GM23338 (cell line): Measurements from ENCODE around the gene ITPRID2. TPM values are rescaled to one million over a fixed set of nuclear protein-coding genes. Genes with fewer than 3 reads are reported as not detected.

Experiments used
- ATAC-seq: fragments of 200-7000 bp; cut with Tn5 transposase; 3 replicates; pipeline ENCODE4 v1.9.1; 2020
- DNase-seq: peaks from one replicate; pipeline ENCODE4 v3.0.0-alpha.2; 2015; ENCODE audit warnings: low spot score
- H2AFZ ChIP-seq: fragments of 200-600 bp; sonication (generic); 2 replicates; pipeline ENCODE4 v1.8.0; 2016; ENCODE audit warnings: antibody characterized with exemption, mild to moderate bottlenecking, moderate library complexity
- H3F3A ChIP-seq: fragments of 200-600 bp; sonication (generic); replicated peaks from 2 replicates; pipeline ENCODE4 v1.8.0; 2017; ENCODE audit warnings: antibody characterized with exemption, mixed run types, low read depth
- H3K27ac ChIP-seq: fragments of 200-600 bp; sonication (generic); 2 replicates; pipeline ENCODE4 v1.6.1; 2016; ENCODE audit warnings: low read depth
- H3K27me3 ChIP-seq: fragments of 200-600 bp; sonication (generic); 2 replicates; pipeline ENCODE4 v1.8.0; 2016; ENCODE audit warnings: mild to moderate bottlenecking, mixed run types, moderate library complexity; ENCODE audit not compliant: insufficient read depth
- H3K36me3 ChIP-seq: fragments of 200-600 bp; sonication (generic); 2 replicates; pipeline ENCODE4 v1.8.0; 2016; ENCODE audit warnings: mild to moderate bottlenecking; ENCODE audit not compliant: insufficient read depth
- H3K4me1 ChIP-seq: fragments of 200-600 bp; sonication (generic); 2 replicates; pipeline ENCODE4 v1.8.0; 2016; ENCODE audit warnings: mild to moderate bottlenecking, moderate library complexity; ENCODE audit not compliant: insufficient read depth
- H3K4me2 ChIP-seq: fragments of 200-600 bp; sonication (generic); 2 replicates; pipeline ENCODE4 v1.7.1; 2017; ENCODE audit warnings: mixed run types
- H3K4me3 ChIP-seq: fragments of 200-600 bp; sonication (generic); 2 replicates; pipeline ENCODE4 v1.6.1; 2016; ENCODE audit warnings: mixed run types
- H3K79me2 ChIP-seq: fragments of 200-600 bp; sonication (generic); replicated peaks from 2 replicates; pipeline ENCODE4 v1.8.0; 2017; ENCODE audit warnings: mild to moderate bottlenecking; ENCODE audit not compliant: insufficient read depth
- H3K9me2 ChIP-seq: fragments of 200-600 bp; sonication (generic); 2 replicates; pipeline ENCODE4 v1.8.0; 2017; ENCODE audit not compliant: insufficient read depth
- H4K20me1 ChIP-seq: fragments of 200-600 bp; sonication (generic); replicated peaks from 2 replicates; pipeline ENCODE4 v1.8.0; 2017; ENCODE audit warnings: mild to moderate bottlenecking; ENCODE audit not compliant: insufficient read depth
- H3K27ac Mint-ChIP-seq: 2 replicates; pipeline ENCODE4 v1.8.0; 2020; ENCODE audit warnings: inconsistent platforms, mild to moderate bottlenecking, moderate library complexity, mixed read lengths
- H3K27me3 Mint-ChIP-seq: 3 replicates; pipeline ENCODE4 v1.8.0; 2022; ENCODE audit warnings: low read depth, mild to moderate bottlenecking, moderate library complexity, mixed read lengths, inconsistent platforms; ENCODE audit not compliant: insufficient read depth, poor library complexity
- H3K36me3 Mint-ChIP-seq: 3 replicates; pipeline ENCODE4 v1.8.0; 2021; ENCODE audit warnings: low read depth, mild to moderate bottlenecking, inconsistent platforms, moderate library complexity, mixed read lengths
- H3K4me1 Mint-ChIP-seq: 3 replicates; pipeline ENCODE4 v1.8.0; 2020; ENCODE audit warnings: mild to moderate bottlenecking, inconsistent platforms, mixed read lengths
- H3K4me3 Mint-ChIP-seq: 3 replicates; pipeline ENCODE4 v1.8.0; 2021; ENCODE audit warnings: moderate library complexity, mild to moderate bottlenecking, inconsistent platforms, mixed read lengths
- H3K9me3 Mint-ChIP-seq: 3 replicates; pipeline ENCODE4 v1.8.0; 2020; ENCODE audit warnings: moderate library complexity, mild to moderate bottlenecking, inconsistent platforms, mixed read lengths
- CREB1 ChIP-seq: fragments of 250-450 bp; sonication (Bioruptor Pico); IDR thresholded peaks from 2 replicates; pipeline ENCODE4 v1.5.0; 2020; ENCODE audit warnings: low read depth, mild to moderate bottlenecking, moderate library complexity
- EZH2 ChIP-seq: fragments of 200-600 bp; sonication (generic); IDR thresholded peaks from one replicate; pipeline ENCODE4 v1.8.0; 2017; ENCODE audit warnings: antibody characterized with exemption, mild to moderate bottlenecking, low read depth; ENCODE audit not compliant: unreplicated experiment
- EZH2phosphoT487 ChIP-seq: fragments of 200-600 bp; sonication (generic); IDR thresholded peaks from one replicate; pipeline ENCODE4 v1.8.1; 2018; ENCODE audit warnings: antibody characterized with exemption; ENCODE audit not compliant: unreplicated experiment
- JUNB ChIP-seq: IDR thresholded peaks from one replicate; pipeline ENCODE4 v1.6.1; 2016; ENCODE audit warnings: antibody characterized with exemption; ENCODE audit not compliant: unreplicated experiment
- NANOG ChIP-seq: IDR thresholded peaks from 2 replicates; pipeline ENCODE4 v1.6.1; 2016; ENCODE audit warnings: antibody characterized with exemption, borderline replicate concordance
- POLR2AphosphoS5 ChIP-seq: IDR thresholded peaks from 2 replicates; pipeline ENCODE4 v1.6.1; 2016; ENCODE audit warnings: antibody characterized with exemption, low read depth
- STAT1 ChIP-seq: IDR thresholded peaks from one replicate; pipeline ENCODE4 v1.6.1; 2016; ENCODE audit warnings: antibody characterized with exemption; ENCODE audit not compliant: unreplicated experiment
- ZNF114 ChIP-seq: fragments of 250-450 bp; sonication (Bioruptor Pico); IDR thresholded peaks from 2 replicates; pipeline ENCODE4 v1.5.0; 2020; ENCODE audit warnings: mild to moderate bottlenecking, moderate library complexity
- ZNF331 ChIP-seq: fragments of 250-450 bp; sonication (Bioruptor Pico); IDR thresholded peaks from 2 replicates; pipeline ENCODE4 v1.5.0; 2020; ENCODE audit warnings: low read depth, mild to moderate bottlenecking, moderate library complexity
- polyA plus RNA-seq: library from polyadenylated mRNA; unstranded; fragments of >200 nt; fragmentation: Nextera tagmentation; extraction: Ambion mirVana; gene quantifications from 2 replicates; pipeline ENCODE4 v1.2.1, GENCODE V29; 2016
- total RNA-seq: library from RNA; depleted of rRNA; stranded (reverse); fragments of >200 nt; shearing (Covaris generic); gene quantifications from 2 replicates; pipeline ENCODE4 v1.2.3, GENCODE V29; 2014
- TF ChIP-seq, protein P1 (sequence below), 2 experiments: fragments of 200-600 bp in 1 of 2; sonication (generic) in 1 of 2; conservative IDR thresholded peaks; 2 replicates each; pipeline versions ENCODE4 v1.5.1 to v1.6.1; 2016 to 2017; ENCODE audit warnings: antibody characterized with exemption in 2 of 2, low read depth in 2 of 2, mild to moderate bottlenecking in 2 of 2, moderate library complexity in 1 of 2
- TF ChIP-seq, protein P2 (sequence below): IDR thresholded peaks from 2 replicates; pipeline ENCODE4 v1.6.1; 2016; ENCODE audit warnings: antibody characterized with exemption
- TF ChIP-seq, protein P3 (sequence below): IDR thresholded peaks from one replicate; pipeline ENCODE4 v1.6.1; 2018; ENCODE audit warnings: antibody characterized with exemption; ENCODE audit not compliant: unreplicated experiment
- TF ChIP-seq, protein P4 (sequence below): fragments of 250-450 bp; sonication (Bioruptor Pico); IDR thresholded peaks from 2 replicates; pipeline ENCODE4 v1.5.0; 2020; ENCODE audit warnings: mild to moderate bottlenecking, moderate library complexity

Gene ITPRID2
- total and polyA plus RNA-seq, 2 experiments from 2014 or later: 4.4 to 12.0 TPM

DNA sequence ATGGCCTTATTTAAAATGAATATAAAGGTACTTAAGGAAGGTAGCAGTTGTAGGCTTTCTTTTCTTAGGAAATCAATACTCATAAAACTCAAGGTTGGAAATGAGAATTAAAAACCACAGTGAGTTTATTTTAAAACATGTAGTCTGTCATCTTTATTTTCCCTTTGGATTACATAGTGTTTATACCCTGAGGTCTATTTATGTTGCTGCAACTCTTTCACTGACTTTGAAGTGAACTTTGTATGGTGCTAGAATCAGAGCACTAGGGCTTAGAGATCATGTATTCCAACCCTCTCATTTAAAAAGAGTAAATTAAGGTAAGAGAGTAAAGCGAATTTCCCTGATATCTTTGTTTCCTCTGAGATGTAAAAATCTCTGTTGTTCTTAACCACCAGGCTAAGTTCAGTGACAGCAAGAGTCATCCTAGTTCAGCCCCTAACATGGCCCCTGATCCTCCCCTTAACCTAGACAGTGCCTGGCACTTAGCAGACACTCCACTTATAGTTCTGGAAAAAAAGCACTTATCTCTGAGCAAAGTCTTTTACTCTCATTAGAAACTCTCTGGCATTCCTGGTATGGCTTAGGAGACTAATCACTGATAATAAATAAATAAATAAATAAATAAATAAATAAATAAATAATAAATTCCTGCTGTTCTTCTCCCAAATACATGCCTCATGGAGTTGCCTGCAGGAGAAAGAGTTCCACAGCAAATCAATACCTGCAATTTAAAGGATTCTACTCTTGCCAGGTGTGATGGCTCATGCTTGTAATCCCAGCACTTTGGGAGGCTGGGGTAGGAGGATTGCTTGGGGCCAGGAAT lies 61.1 kb downstream of the ITPRID2 start:
- H3K27me3 Mint-ChIP-seq: no peaks in the 10 kb centered on the region
- Histone ChIP-seq H3K4me1 (no peaks in the 10 kb centered on the region), H3K4me3 (no peak overlapping the region), H3F3A (no peaks in the 10 kb centered on the region), H4K20me1 (no peaks in the 10 kb centered on the region), H3K27me3 (no peaks in the 10 kb centered on the region), H3K4me2 (no peak overlapping the region), H3K27ac (no peak overlapping the region), H2AFZ (peak overlapping the region; percentile 15; the same call in 1 of the 2 replicates), H3K9me2 (peaks cover 4% of the 10 kb centered on the region; the same call in 1 of the 2 replicates), H3K36me3 (no peaks in the 10 kb centered on the region), H3K79me2 (no peaks in the 10 kb centered on the region)
- H3K36me3 Mint-ChIP-seq: no peaks in the 10 kb centered on the region
- H3K4me3 Mint-ChIP-seq: no peak overlapping the region
- H3K9me3 Mint-ChIP-seq: no peaks in the 10 kb centered on the region
- peaks cover 5% of the 10 kb centered on the region; the same call in 2 of the 3 replicates for H3K4me1 Mint-ChIP-seq
- no peak for DNase-seq
- TF ChIP-seq, protein P1, sequence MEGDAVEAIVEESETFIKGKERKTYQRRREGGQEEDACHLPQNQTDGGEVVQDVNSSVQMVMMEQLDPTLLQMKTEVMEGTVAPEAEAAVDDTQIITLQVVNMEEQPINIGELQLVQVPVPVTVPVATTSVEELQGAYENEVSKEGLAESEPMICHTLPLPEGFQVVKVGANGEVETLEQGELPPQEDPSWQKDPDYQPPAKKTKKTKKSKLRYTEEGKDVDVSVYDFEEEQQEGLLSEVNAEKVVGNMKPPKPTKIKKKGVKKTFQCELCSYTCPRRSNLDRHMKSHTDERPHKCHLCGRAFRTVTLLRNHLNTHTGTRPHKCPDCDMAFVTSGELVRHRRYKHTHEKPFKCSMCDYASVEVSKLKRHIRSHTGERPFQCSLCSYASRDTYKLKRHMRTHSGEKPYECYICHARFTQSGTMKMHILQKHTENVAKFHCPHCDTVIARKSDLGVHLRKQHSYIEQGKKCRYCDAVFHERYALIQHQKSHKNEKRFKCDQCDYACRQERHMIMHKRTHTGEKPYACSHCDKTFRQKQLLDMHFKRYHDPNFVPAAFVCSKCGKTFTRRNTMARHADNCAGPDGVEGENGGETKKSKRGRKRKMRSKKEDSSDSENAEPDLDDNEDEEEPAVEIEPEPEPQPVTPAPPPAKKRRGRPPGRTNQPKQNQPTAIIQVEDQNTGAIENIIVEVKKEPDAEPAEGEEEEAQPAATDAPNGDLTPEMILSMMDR (conservative IDR thresholded peaks at IDR 0.05; ENCODE audit: low read depth in 2 of 2): no peak
- TF ChIP-seq EZH2 (no peak), NANOG (no peak), STAT1 (no peak), JUNB (no peak), EZH2phosphoT487 (no peak), POLR2AphosphoS5 (no peak), ZNF114 (CRISPR knock-in tag) (no peak), ZNF331 (CRISPR knock-in tag) (no peak), CREB1 (CRISPR knock-in tag) (no peak)
- TF ChIP-seq, protein P2, sequence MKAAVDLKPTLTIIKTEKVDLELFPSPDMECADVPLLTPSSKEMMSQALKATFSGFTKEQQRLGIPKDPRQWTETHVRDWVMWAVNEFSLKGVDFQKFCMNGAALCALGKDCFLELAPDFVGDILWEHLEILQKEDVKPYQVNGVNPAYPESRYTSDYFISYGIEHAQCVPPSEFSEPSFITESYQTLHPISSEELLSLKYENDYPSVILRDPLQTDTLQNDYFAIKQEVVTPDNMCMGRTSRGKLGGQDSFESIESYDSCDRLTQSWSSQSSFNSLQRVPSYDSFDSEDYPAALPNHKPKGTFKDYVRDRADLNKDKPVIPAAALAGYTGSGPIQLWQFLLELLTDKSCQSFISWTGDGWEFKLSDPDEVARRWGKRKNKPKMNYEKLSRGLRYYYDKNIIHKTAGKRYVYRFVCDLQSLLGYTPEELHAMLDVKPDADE: no peak
- TF ChIP-seq, protein P3, sequence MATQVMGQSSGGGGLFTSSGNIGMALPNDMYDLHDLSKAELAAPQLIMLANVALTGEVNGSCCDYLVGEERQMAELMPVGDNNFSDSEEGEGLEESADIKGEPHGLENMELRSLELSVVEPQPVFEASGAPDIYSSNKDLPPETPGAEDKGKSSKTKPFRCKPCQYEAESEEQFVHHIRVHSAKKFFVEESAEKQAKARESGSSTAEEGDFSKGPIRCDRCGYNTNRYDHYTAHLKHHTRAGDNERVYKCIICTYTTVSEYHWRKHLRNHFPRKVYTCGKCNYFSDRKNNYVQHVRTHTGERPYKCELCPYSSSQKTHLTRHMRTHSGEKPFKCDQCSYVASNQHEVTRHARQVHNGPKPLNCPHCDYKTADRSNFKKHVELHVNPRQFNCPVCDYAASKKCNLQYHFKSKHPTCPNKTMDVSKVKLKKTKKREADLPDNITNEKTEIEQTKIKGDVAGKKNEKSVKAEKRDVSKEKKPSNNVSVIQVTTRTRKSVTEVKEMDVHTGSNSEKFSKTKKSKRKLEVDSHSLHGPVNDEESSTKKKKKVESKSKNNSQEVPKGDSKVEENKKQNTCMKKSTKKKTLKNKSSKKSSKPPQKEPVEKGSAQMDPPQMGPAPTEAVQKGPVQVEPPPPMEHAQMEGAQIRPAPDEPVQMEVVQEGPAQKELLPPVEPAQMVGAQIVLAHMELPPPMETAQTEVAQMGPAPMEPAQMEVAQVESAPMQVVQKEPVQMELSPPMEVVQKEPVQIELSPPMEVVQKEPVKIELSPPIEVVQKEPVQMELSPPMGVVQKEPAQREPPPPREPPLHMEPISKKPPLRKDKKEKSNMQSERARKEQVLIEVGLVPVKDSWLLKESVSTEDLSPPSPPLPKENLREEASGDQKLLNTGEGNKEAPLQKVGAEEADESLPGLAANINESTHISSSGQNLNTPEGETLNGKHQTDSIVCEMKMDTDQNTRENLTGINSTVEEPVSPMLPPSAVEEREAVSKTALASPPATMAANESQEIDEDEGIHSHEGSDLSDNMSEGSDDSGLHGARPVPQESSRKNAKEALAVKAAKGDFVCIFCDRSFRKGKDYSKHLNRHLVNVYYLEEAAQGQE: no peak
- TF ChIP-seq, protein P4, sequence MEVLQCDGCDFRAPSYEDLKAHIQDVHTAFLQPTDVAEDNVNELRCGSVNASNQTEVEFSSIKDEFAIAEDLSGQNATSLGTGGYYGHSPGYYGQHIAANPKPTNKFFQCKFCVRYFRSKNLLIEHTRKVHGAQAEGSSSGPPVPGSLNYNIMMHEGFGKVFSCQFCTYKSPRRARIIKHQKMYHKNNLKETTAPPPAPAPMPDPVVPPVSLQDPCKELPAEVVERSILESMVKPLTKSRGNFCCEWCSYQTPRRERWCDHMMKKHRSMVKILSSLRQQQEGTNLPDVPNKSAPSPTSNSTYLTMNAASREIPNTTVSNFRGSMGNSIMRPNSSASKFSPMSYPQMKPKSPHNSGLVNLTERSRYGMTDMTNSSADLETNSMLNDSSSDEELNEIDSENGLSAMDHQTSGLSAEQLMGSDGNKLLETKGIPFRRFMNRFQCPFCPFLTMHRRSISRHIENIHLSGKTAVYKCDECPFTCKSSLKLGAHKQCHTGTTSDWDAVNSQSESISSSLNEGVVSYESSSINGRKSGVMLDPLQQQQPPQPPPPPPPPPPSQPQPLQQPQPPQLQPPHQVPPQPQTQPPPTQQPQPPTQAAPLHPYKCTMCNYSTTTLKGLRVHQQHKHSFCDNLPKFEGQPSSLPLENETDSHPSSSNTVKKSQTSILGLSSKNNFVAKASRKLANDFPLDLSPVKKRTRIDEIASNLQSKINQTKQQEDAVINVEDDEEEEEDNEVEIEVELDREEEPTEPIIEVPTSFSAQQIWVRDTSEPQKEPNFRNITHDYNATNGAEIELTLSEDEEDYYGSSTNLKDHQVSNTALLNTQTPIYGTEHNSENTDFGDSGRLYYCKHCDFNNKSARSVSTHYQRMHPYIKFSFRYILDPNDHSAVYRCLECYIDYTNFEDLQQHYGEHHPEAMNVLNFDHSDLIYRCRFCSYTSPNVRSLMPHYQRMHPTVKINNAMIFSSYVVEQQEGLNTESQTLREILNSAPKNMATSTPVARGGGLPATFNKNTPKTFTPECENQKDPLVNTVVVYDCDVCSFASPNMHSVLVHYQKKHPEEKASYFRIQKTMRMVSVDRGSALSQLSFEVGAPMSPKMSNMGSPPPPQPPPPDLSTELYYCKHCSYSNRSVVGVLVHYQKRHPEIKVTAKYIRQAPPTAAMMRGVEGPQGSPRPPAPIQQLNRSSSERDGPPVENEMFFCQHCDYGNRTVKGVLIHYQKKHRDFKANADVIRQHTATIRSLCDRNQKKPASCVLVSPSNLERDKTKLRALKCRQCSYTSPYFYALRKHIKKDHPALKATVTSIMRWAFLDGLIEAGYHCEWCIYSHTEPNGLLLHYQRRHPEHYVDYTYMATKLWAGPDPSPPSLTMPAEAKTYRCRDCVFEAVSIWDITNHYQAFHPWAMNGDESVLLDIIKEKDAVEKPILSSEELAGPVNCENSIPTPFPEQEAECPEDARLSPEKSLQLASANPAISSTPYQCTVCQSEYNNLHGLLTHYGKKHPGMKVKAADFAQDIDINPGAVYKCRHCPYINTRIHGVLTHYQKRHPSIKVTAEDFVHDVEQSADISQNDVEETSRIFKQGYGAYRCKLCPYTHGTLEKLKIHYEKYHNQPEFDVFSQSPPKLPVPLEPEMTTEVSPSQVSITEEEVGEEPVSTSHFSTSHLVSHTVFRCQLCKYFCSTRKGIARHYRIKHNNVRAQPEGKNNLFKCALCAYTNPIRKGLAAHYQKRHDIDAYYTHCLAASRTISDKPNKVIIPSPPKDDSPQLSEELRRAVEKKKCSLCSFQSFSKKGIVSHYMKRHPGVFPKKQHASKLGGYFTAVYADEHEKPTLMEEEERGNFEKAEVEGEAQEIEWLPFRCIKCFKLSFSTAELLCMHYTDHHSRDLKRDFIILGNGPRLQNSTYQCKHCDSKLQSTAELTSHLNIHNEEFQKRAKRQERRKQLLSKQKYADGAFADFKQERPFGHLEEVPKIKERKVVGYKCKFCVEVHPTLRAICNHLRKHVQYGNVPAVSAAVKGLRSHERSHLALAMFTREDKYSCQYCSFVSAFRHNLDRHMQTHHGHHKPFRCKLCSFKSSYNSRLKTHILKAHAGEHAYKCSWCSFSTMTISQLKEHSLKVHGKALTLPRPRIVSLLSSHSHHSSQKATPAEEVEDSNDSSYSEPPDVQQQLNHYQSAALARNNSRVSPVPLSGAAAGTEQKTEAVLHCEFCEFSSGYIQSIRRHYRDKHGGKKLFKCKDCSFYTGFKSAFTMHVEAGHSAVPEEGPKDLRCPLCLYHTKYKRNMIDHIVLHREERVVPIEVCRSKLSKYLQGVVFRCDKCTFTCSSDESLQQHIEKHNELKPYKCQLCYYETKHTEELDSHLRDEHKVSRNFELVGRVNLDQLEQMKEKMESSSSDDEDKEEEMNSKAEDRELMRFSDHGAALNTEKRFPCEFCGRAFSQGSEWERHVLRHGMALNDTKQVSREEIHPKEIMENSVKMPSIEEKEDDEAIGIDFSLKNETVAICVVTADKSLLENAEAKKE (CRISPR knock-in tag): no peak
- no peak overlapping the region for H3K27ac Mint-ChIP-seq
- no peak for ATAC-seq
